Measurements from ENCODE around the gene NSF.
"Not testable (repeated sequence)": the region's sequence is repeated elsewhere in the genome, so short reads cannot be mapped to it uniquely, and the experiment has no call there.

Gene NSF

GRCh38 chr17:46590157-46591146, at the start of gene NSF:
TSS of gene NSF (plus strand) at chr17:46590669. CDS start at chr17:46590776, 107 bp downstream.
- in situ Hi-C loops (cut with MboI; ENCODE audit: low sequenced_read_pairs), result not testable (repeated sequence)

GRCh38 chr17:46548607-46549006, 41.9 kb upstream of the NSF start:
- in situ Hi-C loops (cut with MboI; ENCODE audit: low sequenced_read_pairs), result not testable (repeated sequence)

- in situ Hi-C loops (cut with MboI; ENCODE audit: low sequenced_read_pairs), result not testable (repeated sequence)
Observed at GRCh38 chr17:46559155-46559554, 31.3 kb upstream of the NSF start.

GRCh38 chr17:46560048-46560447, 30.4 kb upstream of the NSF start:
- in situ Hi-C loops (cut with MboI; ENCODE audit: low sequenced_read_pairs), result not testable (repeated sequence)

GRCh38 chr17:46566284-46566683, 24.2 kb upstream of the NSF start:
- in situ Hi-C loops (cut with MboI; ENCODE audit: low sequenced_read_pairs), result not testable (repeated sequence)

GRCh38 chr17:46566980-46567379, 23.5 kb upstream of the NSF start:
- in situ Hi-C loops (cut with MboI; ENCODE audit: low sequenced_read_pairs), result not testable (repeated sequence)

GRCh38 chr17:46571796-46572195, 18.7 kb upstream of the NSF start:
- in situ Hi-C loops (cut with MboI; ENCODE audit: low sequenced_read_pairs), result not testable (repeated sequence)

- in situ Hi-C loops (cut with MboI; ENCODE audit: low sequenced_read_pairs), result not testable (repeated sequence)
Observed at GRCh38 chr17:46579083-46580075, 11.1 kb upstream of the NSF start, which contains the start of gene ARL17A. TSS of gene ARL17A (minus strand) at chr17:46579691. CDS start at chr17:46576322, 3,369 bp downstream.

- in situ Hi-C loops (cut with MboI; ENCODE audit: low sequenced_read_pairs), result not testable (repeated sequence)
Observed at GRCh38 chr17:46580082-46580481, 10.4 kb upstream of the NSF start.

GRCh38 chr17:46585444-46585843, 5.0 kb upstream of the NSF start:
- in situ Hi-C loops (cut with MboI; ENCODE audit: low sequenced_read_pairs), result not testable (repeated sequence)

GRCh38 chr17:46591332-46591731, 863 bp downstream of the NSF start:
- in situ Hi-C loops (cut with MboI; ENCODE audit: low sequenced_read_pairs), result not testable (repeated sequence)

- in situ Hi-C loops (cut with MboI; ENCODE audit: low sequenced_read_pairs), result not testable (repeated sequence)
Observed at GRCh38 chr17:46598344-46598931, 8.0 kb downstream of the NSF start.

- in situ Hi-C loops (cut with MboI; ENCODE audit: low sequenced_read_pairs), result not testable (repeated sequence)
Observed at GRCh38 chr17:46600767-46601166, 10.3 kb downstream of the NSF start.

- in situ Hi-C loops (cut with MboI; ENCODE audit: low sequenced_read_pairs), result not testable (repeated sequence)
Observed at GRCh38 chr17:46603125-46603524, 12.7 kb downstream of the NSF start.

- in situ Hi-C loops (cut with MboI; ENCODE audit: low sequenced_read_pairs), result not testable (repeated sequence)
Observed at GRCh38 chr17:46611304-46611703, 20.8 kb downstream of the NSF start.

GRCh38 chr17:46613876-46614275, 23.4 kb downstream of the NSF start:
- in situ Hi-C loops (cut with MboI; ENCODE audit: low sequenced_read_pairs), result not testable (repeated sequence)

- in situ Hi-C loops (cut with MboI; ENCODE audit: low sequenced_read_pairs), result not testable (repeated sequence)
Observed at GRCh38 chr17:46617121-46617520, 26.7 kb downstream of the NSF start.

- in situ Hi-C loops (cut with MboI; ENCODE audit: low sequenced_read_pairs), result not testable (repeated sequence)
Observed at GRCh38 chr17:46618975-46619374, 28.5 kb downstream of the NSF start.

- in situ Hi-C loops (cut with MboI; ENCODE audit: low sequenced_read_pairs), result not testable (repeated sequence)
Observed at GRCh38 chr17:46623790-46624189, 33.3 kb downstream of the NSF start.

- in situ Hi-C loops (cut with MboI; ENCODE audit: low sequenced_read_pairs), result not testable (repeated sequence)
Observed at GRCh38 chr17:46624726-46625125, 34.3 kb downstream of the NSF start.

- in situ Hi-C loops (cut with MboI; ENCODE audit: low sequenced_read_pairs), result not testable (repeated sequence)
Observed at GRCh38 chr17:46627452-46627851, 37.0 kb downstream of the NSF start.
